ENCODE results near the gene FAM131B.

The FAM131B gene

DNA sequence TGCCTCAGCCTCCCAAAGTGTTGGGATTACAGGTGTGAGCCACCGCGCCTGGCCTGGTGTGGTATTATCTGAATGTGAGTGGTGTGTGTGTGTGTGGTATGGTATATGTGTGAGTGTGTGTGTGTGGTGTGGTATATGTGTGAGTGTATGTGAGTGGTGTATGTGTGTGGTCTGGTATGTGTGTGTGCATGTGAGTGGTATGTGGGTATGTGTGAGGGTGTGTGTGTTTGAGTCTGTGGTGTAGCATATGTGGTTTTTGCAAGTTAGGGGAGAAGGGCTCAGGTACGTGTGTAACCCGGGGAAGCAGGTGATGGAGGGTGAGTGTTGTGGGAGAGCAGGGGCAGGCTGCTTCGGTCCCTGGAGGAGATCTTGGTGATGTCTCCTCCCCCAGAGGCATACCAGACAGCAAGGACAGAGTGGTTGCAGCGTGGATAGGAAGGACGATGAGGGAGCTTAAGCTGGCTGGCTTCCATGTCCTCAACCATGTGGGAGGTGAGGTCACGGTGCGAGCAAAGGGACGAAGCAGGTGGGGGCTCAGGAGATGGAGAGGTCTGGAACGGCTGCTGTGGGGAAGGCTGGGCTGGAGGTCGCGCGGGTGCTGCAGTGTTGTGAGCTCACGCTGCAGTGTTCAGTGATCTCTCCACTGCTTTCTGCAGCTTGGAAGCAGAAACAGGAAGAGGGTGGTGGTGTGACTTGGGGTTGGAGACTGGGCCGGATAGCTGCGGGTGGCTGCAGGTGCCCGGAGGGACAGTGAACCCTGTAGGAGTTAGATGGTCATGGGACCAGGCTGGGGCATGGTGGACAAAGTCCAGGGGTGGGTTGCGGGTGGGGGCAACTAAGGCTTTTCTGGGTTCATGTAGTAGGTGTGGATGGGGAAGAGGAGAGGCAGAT is 23.6 kb upstream of the FAM131B start:
- peak; percentile 51 for DNase-seq (ENCODE audit: low read depth)
- H3K4me3 ChIP-seq (ENCODE audit: low read length), result peak overlapping the region; percentile 25
- TF ChIP-seq, protein P1, sequence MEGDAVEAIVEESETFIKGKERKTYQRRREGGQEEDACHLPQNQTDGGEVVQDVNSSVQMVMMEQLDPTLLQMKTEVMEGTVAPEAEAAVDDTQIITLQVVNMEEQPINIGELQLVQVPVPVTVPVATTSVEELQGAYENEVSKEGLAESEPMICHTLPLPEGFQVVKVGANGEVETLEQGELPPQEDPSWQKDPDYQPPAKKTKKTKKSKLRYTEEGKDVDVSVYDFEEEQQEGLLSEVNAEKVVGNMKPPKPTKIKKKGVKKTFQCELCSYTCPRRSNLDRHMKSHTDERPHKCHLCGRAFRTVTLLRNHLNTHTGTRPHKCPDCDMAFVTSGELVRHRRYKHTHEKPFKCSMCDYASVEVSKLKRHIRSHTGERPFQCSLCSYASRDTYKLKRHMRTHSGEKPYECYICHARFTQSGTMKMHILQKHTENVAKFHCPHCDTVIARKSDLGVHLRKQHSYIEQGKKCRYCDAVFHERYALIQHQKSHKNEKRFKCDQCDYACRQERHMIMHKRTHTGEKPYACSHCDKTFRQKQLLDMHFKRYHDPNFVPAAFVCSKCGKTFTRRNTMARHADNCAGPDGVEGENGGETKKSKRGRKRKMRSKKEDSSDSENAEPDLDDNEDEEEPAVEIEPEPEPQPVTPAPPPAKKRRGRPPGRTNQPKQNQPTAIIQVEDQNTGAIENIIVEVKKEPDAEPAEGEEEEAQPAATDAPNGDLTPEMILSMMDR (conservative IDR thresholded peaks at IDR 0.05; ENCODE audit: low read depth, low read length), result no peak

DNA sequence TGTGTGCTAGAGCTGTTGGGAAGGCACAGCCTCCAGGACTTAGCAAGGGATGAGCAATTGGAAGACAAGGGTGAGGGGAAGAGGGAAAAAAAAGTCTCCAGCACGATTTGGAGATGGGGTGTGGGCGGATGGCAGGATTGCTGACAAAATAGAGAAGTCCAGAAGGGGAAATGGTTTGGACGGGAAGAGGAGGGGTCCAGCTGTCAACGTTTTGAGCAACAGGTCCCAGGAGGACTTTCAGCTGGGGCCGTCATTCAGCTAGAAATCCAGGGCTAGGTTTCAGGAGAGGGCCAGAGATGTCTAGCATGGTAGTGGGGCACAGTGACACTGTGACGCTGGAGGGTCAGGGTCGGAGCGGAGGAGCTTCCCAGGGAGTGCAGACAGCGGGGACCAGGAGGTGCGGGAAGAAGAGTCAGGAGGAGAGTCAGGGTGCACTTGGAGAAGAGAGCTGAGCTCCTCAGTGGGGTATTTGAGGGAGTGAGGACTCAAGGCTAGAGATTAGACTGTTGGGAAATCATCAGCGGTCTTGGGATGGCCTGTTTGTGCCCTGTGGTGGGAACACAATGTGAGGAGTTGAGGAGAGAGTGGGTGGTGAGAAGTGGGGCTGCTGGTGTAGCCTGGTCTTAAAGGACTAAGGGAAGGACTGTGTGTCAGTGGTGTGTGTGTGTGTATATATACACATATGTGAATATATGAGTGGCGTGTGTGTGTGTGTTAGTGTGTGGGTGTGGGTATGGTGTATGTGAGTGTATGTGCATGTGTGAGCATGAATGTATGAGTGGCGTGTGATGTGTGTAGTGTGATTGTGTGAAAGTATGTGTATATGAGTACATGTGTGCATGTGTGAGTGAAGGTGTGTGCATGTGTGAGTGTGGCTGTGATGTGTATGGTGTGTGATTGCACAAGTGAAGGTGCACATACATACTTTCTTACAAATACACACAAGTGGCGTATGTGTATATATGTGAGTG is 22.4 kb upstream of the FAM131B start:
- no peak for DNase-seq (ENCODE audit: low read depth)
- TF ChIP-seq, protein P1 (conservative IDR thresholded peaks at IDR 0.05; ENCODE audit: low read depth, low read length), result no peak
- H3K4me3 ChIP-seq (ENCODE audit: low read length), result peak overlapping the region; percentile 93

DNA sequence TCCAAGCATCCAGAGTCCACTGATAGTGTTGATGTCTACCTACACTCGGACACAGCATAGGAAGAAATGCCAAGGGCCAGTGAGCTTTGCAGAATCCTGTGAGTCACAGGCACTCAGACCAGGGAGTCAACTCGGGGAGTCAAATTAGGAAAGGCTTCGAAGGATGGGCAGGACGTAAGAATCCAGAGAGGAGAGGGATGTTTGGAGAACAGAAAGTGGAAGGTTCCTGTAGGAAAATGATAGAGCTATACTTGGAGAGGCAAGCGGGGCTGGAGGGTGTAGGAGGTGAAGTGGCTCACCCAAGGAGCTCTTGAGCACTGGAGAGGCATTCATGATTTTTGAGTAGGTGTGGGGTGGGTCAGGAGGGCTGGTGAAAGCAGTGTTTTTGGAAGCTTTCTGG is 21.6 kb upstream of the FAM131B start:
- H3K4me3 ChIP-seq (ENCODE audit: low read length), result peak overlapping the region; percentile 93
- TF ChIP-seq, protein P1 (conservative IDR thresholded peaks at IDR 0.05; ENCODE audit: low read depth, low read length), result no peak
- DNase-seq (ENCODE audit: low read depth), result no peak

DNA sequence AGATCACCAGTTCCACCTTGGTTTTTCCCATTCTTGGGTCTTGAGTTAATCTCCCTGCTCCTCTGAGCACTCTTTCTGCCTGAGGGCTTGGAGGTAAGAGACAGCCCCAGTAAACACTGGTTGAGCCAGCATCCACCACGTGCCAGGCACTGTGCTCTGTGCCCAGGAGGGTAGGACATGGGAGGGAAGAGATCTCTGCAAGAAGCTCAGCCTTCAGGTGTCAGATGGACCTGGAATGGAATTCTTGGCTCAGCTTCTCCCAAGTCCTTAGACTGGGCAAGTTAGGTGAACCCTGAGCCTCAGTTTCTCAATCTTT is 21.1 kb upstream of the FAM131B start:
- H3K4me3 ChIP-seq (ENCODE audit: low read length), result peak overlapping the region; percentile 93
- no peak for DNase-seq (ENCODE audit: low read depth)
- TF ChIP-seq, protein P1 (conservative IDR thresholded peaks at IDR 0.05; ENCODE audit: low read depth, low read length), result no peak

DNA sequence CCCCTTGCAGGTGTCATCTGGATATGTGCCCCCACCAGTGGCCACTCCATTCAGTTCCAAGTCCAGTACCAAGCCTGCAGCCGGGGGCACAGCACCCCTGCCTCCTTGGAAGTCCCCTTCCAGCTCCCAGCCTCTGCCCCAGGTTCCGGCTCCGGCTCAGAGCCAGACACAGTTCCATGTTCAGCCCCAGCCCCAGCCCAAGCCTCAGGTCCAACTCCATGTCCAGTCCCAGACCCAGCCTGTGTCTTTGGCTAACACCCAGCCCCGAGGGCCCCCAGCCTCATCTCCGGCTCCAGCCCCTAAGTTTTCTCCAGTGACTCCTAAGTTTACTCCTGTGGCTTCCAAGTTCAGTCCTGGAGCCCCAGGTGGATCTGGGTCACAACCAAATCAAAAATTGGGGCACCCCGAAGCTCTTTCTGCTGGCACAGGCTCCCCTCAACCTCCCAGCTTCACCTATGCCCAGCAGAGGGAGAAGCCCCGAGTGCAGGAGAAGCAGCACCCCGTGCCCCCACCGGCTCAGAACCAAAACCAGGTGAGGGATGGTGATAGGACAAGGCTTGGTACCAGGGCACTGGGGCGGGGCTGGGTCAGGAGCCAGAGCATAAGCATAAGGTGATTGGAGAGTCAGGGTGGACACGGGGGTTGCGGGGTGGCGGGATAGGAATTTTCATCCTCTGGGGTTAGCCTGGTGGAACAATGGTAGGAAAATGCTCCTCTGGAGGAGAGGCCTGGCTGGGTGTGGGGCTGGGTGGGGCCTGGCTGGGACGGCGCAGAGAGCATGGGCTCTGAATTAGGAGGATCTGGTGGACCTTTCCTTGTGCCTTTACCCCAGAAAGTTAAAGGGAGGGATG is 20.5 kb upstream of the FAM131B start:
- DNase-seq (ENCODE audit: low read depth), result no peak
- H3K4me3 ChIP-seq (ENCODE audit: low read length), result peak overlapping the region; percentile 93
- TF ChIP-seq, protein P1 (conservative IDR thresholded peaks at IDR 0.05; ENCODE audit: low read depth, low read length), result no peak

DNA sequence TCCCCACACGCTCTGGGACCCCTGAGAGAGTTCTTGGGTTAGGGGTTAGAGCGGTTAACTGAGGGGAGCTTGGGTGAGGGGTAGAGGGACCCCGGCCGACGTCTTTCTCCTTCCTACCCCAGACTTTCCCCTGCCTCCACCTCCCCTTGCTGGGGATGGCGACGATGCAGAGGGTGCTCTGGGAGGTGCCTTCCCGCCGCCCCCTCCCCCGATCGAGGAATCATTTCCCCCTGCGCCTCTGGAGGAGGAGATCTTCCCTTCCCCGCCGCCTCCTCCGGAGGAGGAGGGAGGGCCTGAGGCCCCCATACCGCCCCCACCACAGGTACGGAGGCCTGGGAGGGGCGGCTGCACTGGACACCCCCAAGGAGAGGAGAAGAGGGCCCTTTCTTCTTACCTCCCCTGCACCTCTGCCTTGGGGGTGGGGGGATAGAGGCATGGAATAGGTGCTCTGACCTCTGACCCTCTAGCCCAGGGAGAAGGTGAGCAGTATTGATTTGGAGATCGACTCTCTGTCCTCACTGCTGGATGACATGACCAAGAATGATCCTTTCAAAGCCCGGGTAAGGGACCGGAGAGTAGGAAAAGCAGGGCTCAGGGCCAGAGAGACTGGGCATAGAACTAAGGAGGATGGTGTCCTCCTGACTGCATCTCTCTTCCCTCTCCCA is 19.7 kb upstream of the FAM131B start:
- DNase-seq (ENCODE audit: low read depth), result no peak
- TF ChIP-seq, protein P1 (conservative IDR thresholded peaks at IDR 0.05; ENCODE audit: low read depth, low read length), result no peak
- peak overlapping the region; percentile 93 for H3K4me3 ChIP-seq (ENCODE audit: low read length)

Data from retinal pigment epithelial cell (primary cell).